K562 (cell line): Measurements from ENCODE around the gene DNAJC2. TPM values are rescaled to one million over a fixed set of nuclear protein-coding genes. Genes with fewer than 3 reads are reported as not detected.

ENCODE experiments used
- ASH1L ChIP-seq: fragments of 450-650 bp; IDR thresholded peaks from 2 replicates; pipeline ENCODE4 v1.6.1; 2018; ENCODE audit warnings: borderline replicate concordance, mild to moderate bottlenecking, low read depth; ENCODE audit not compliant: partially characterized antibody
- ATF7 ChIP-seq: fragments of 450-650 bp; IDR thresholded peaks from 2 replicates; pipeline ENCODE4 v1.7.1; 2014; ENCODE audit warnings: mild to moderate bottlenecking, moderate library complexity
- FOXK1 ChIP-seq: sonication (generic); formaldehyde crosslinking; IDR thresholded peaks from 2 replicates; pipeline ENCODE4 v1.8.0; 2022; ENCODE audit warnings: missing genetic modification reagents, mild to moderate bottlenecking, borderline replicate concordance
- FOXP1 ChIP-seq: sonication (generic); formaldehyde crosslinking; IDR thresholded peaks from 2 replicates; pipeline ENCODE4 v1.8.0; 2022; ENCODE audit warnings: mild to moderate bottlenecking, missing genetic modification reagents
- KDM5B ChIP-seq: fragments of 200-600 bp; sonication (generic); IDR thresholded peaks from 2 replicates; pipeline ENCODE4 v1.6.1; 2012; ENCODE audit warnings: low read depth, mild to moderate bottlenecking, moderate library complexity, low read length, control low read depth, inconsistent platforms; ENCODE audit not compliant: insufficient replicate concordance
- MCM2 ChIP-seq: fragments of 450-650 bp; IDR thresholded peaks from 2 replicates; pipeline ENCODE4 v1.6.1; 2017; ENCODE audit warnings: low read depth, mild to moderate bottlenecking
- NFRKB ChIP-seq: fragments of 450-650 bp; IDR thresholded peaks from 2 replicates; pipeline ENCODE4 v1.6.1; 2016; ENCODE audit warnings: low read depth
- NR2F6 ChIP-seq: fragments of 450-650 bp; formaldehyde crosslinking; IDR thresholded peaks from 2 replicates; pipeline ENCODE4 v1.4.0; 2020; ENCODE audit warnings: mild to moderate bottlenecking
- POLR2A ChIP-seq: fragments of 450-650 bp; conservative IDR thresholded peaks from 2 replicates; pipeline ENCODE4 v1.6.1; 2016
- POLR2H ChIP-seq: IDR thresholded peaks from 2 replicates; pipeline ENCODE4 v1.6.1; 2016; ENCODE audit warnings: missing genetic modification characterization, low read depth, mild to moderate bottlenecking, control low read depth, missing compliant biosample characterization, moderate library complexity
- PPARD ChIP-seq: fragments of 250-450 bp; sonication (Bioruptor Pico); IDR thresholded peaks from 2 replicates; pipeline ENCODE4 v1.8.0; 2022; ENCODE audit warnings: inconsistent platforms, mild to moderate bottlenecking, moderate library complexity
- REST ChIP-seq, 2 experiments: fragments of 450-650 bp; formaldehyde crosslinking in 1 of 2; IDR thresholded peaks; 2 replicates each; pipeline versions ENCODE4 v1.4.0 to v1.6.1; 2014 to 2020; ENCODE audit warnings: mild to moderate bottlenecking in 2 of 2, borderline replicate concordance in 1 of 2, low read depth in 1 of 2
- SAP30 ChIP-seq: fragments of 200-600 bp; sonication (generic); IDR thresholded peaks from 2 replicates; pipeline ENCODE4 v1.6.1; 2012; ENCODE audit warnings: borderline replicate concordance, low read depth, mild to moderate bottlenecking, moderate library complexity, low read length, control low read depth, inconsistent platforms; ENCODE audit not compliant: insufficient read depth, poor library complexity, severe bottlenecking
- STAT6 ChIP-seq: sonication (generic); formaldehyde crosslinking; IDR thresholded peaks from 2 replicates; pipeline ENCODE4 v1.8.1; 2023; ENCODE audit warnings: mild to moderate bottlenecking, missing genetic modification reagents
- TBP ChIP-seq: optimal IDR thresholded peaks from 2 replicates; pipeline ENCODE3; 2011; ENCODE audit warnings: low read depth, low read length, improper control_type of control experiment
- ZNF655 ChIP-seq: fragments of 250-450 bp; sonication (Bioruptor Pico); IDR thresholded peaks from 2 replicates; pipeline ENCODE4 v1.5.0; 2021
- polyA plus RNA-seq, 8 experiments: library from polyadenylated mRNA; depleted of rRNA in 4 of 8; stranded (reverse) in 5 of 8; unstranded in 3 of 8; fragments of >200 nt; fragmentation: Nextera tagmentation in 2 of 8; fragmentation: Illumina TruSeq in 1 of 8; extraction: Ambion mirVana in 2 of 8; extraction: Trizol in 1 of 8; gene quantifications; 2 replicates each; pipeline versions ENCODE4 v1.2.1 to v1.2.3, GENCODE V29; 2011 to 2014; ENCODE audit warnings: inconsistent platforms in 1 of 8, missing spikeins in 1 of 8
- total RNA-seq, 7 experiments: library from RNA; depleted of rRNA in 6 of 7; stranded (reverse); fragments of >200 nt in 6 of 7; fragmentation: Illumina TruSeq in 2 of 7; extraction: Trizol in 2 of 7; gene quantifications; 2 replicates each; pipeline versions ENCODE4 v1.2.1 to v1.2.3, GENCODE V29; 2011 to 2021; ENCODE audit warnings: low replicate concordance in 1 of 7

The DNAJC2 gene
- total and polyA plus RNA-seq, 9 of the 15 experiments (the other 6 are each of a cell fraction or from before 2014, with no cell fraction given) = 40.2 to 157 (median 92.1) TPM

- TF ChIP-seq STAT6 (CRISPR knock-in tag) (no peak), PPARD (no peak), NR2F6 (no peak), POLR2H (tag) (peak; percentile 68), ATF7 (peak; percentile 89), KDM5B (peak; percentile 96), TBP (peak; percentile 96), MCM2 (no peak), POLR2A (peak; percentile 95), ASH1L (peak; percentile 51), SAP30 (peak; percentile 96), FOXP1 (peak; percentile 91; the same call in 1 of the 2 replicates), FOXK1 (CRISPR knock-in tag) (no peak), NFRKB (peak; percentile 91), REST (IDR thresholded peaks at IDR 0.05; ENCODE audit: borderline replicate concordance) (peak; percentile 62), REST (CRISPR knock-in tag; IDR thresholded peaks at IDR 0.05; ENCODE audit: low read depth) (peak; percentile 64; the same call in 1 of the 2 replicates), ZNF655 (CRISPR knock-in tag) (no peak)
Measured at GRCh38 chr7:103344453-103345149, at the start of gene DNAJC2 (continued).
